Measurements from ENCODE around the gene STMP1.
"Not testable (repeated sequence)": the region's sequence is repeated elsewhere in the genome, so short reads cannot be mapped to it uniquely, and the experiment has no call there.

The STMP1 gene

GRCh38 chr7:135664046-135664589, 1.8 kb downstream of the STMP1 start:
- DNase-seq (ENCODE audit: low read depth in 3 of 3, low spot score in 1 of 3) = no peak

- DNase-seq (ENCODE audit: low read depth in 3 of 3, low spot score in 1 of 3) = no peak
Observed at GRCh38 chr7:135665042-135665441, 2.7 kb downstream of the STMP1 start.

GRCh38 chr7:135666156-135666555, 3.8 kb downstream of the STMP1 start:
- DNase-seq (ENCODE audit: low read depth in 3 of 3, low spot score in 1 of 3) = no peak

GRCh38 chr7:135666846-135667245, 4.5 kb downstream of the STMP1 start:
- DNase-seq (ENCODE audit: low read depth in 3 of 3, low spot score in 1 of 3) = no peak

GRCh38 chr7:135667626-135668025, 5.3 kb downstream of the STMP1 start:
- DNase-seq (ENCODE audit: low read depth in 3 of 3, low spot score in 1 of 3) = not testable (repeated sequence)

GRCh38 chr7:135668852-135669395, 6.6 kb downstream of the STMP1 start:
- DNase-seq (ENCODE audit: low read depth in 3 of 3, low spot score in 1 of 3) = not testable (repeated sequence)

GRCh38 chr7:135669774-135670173, 7.5 kb downstream of the STMP1 start:
- no peak for DNase-seq (ENCODE audit: low read depth in 3 of 3, low spot score in 1 of 3)

GRCh38 chr7:135670179-135670578, 7.9 kb downstream of the STMP1 start:
- DNase-seq (ENCODE audit: low read depth in 3 of 3, low spot score in 1 of 3) = no peak

GRCh38 chr7:135672560-135673359, 10.4 kb downstream of the STMP1 start:
- no peak for DNase-seq (ENCODE audit: low read depth in 3 of 3, low spot score in 1 of 3)

GRCh38 chr7:135673360-135673706, 11.0 kb downstream of the STMP1 start:
- no peak for DNase-seq (ENCODE audit: low read depth in 3 of 3, low spot score in 1 of 3)

GRCh38 chr7:135678612-135679575, 16.6 kb downstream of the STMP1 start:
- no peak for DNase-seq (ENCODE audit: low read depth in 3 of 3, low spot score in 1 of 3)

GRCh38 chr7:135681762-135682161, 19.4 kb downstream of the STMP1 start:
- no peak for DNase-seq (ENCODE audit: low read depth in 3 of 3, low spot score in 1 of 3)

GRCh38 chr7:135682191-135682590, 19.9 kb downstream of the STMP1 start:
- DNase-seq (ENCODE audit: low read depth in 3 of 3, low spot score in 1 of 3) = no peak

- DNase-seq (ENCODE audit: low read depth in 3 of 3, low spot score in 1 of 3) = no peak
Observed at GRCh38 chr7:135683609-135684008, 21.3 kb downstream of the STMP1 start.

GRCh38 chr7:135684136-135684535, 21.8 kb downstream of the STMP1 start:
- DNase-seq (ENCODE audit: low read depth in 3 of 3, low spot score in 1 of 3) = no peak

- DNase-seq (ENCODE audit: low read depth in 3 of 3, low spot score in 1 of 3) = no peak
Observed at GRCh38 chr7:135684699-135685098, 22.4 kb downstream of the STMP1 start.

GRCh38 chr7:135685306-135686084, 23.2 kb downstream of the STMP1 start:
- no peak for DNase-seq (ENCODE audit: low read depth in 3 of 3, low spot score in 1 of 3)

- no peak for DNase-seq (ENCODE audit: low read depth in 3 of 3, low spot score in 1 of 3)
Observed at GRCh38 chr7:135687466-135687865, 25.2 kb downstream of the STMP1 start.

GRCh38 chr7:135690566-135690965, 28.3 kb downstream of the STMP1 start:
- no peak for DNase-seq (ENCODE audit: low read depth in 3 of 3, low spot score in 1 of 3)

GRCh38 chr7:135692055-135692454, 29.7 kb downstream of the STMP1 start:
- no peak for DNase-seq (ENCODE audit: low read depth in 3 of 3, low spot score in 1 of 3)

GRCh38 chr7:135692606-135693005, 30.3 kb downstream of the STMP1 start:
- DNase-seq (ENCODE audit: low read depth in 3 of 3, low spot score in 1 of 3) = not testable (repeated sequence)

Measured in stimulated activated CD4-positive, alpha-beta T cell treated with anti-CD3 and anti-CD28 coated beads, TNF-alpha, amount 100 ng/mL, for 1 hour (primary cell).